Skeletal muscle tissue (tissue), 4 donors: Measurements from ENCODE around the gene WBP1L. TPM values are rescaled to one million over a fixed set of nuclear protein-coding genes. Genes with fewer than 3 reads are reported as not detected.
"Not testable (repeated sequence)": the region's sequence is repeated elsewhere in the genome, so short reads cannot be mapped to it uniquely, and the experiment has no call there.

Source experiments
- H3K27ac ChIP-seq: one replicate; pipeline ENCODE4 v1.7.0; 2013; ENCODE audit warnings: mild to moderate bottlenecking, low read depth, low read length, inconsistent platforms
- H3K27me3 ChIP-seq, 3 donors: one replicate each; pipeline ENCODE4 v1.7.0; 2013; ENCODE audit warnings: low read length in 3 of 3; ENCODE audit not compliant: control insufficient read depth in 3 of 3, insufficient read depth in 3 of 3
- H3K36me3 ChIP-seq, 3 donors: one replicate each; pipeline ENCODE4 v1.7.0; 2013; ENCODE audit warnings: low read length in 3 of 3; ENCODE audit not compliant: control insufficient read depth in 3 of 3, insufficient read depth in 3 of 3
- H3K4me1 ChIP-seq, 3 donors: one replicate each; pipeline ENCODE4 v1.7.0; 2013; ENCODE audit warnings: low read length in 3 of 3, mild to moderate bottlenecking in 3 of 3; ENCODE audit not compliant: control insufficient read depth in 3 of 3, insufficient read depth in 3 of 3
- H3K4me3 ChIP-seq, 3 donors: one replicate each; pipeline ENCODE4 v1.7.0; 2013; ENCODE audit warnings: low read length in 3 of 3
- H3K9ac ChIP-seq, 3 donors: one replicate each; pipeline ENCODE4 v1.7.0; 2013; ENCODE audit warnings: low read length in 3 of 3, mild to moderate bottlenecking in 3 of 3, moderate library complexity in 2 of 3, low read depth in 1 of 3
- H3K9me3 ChIP-seq, 3 donors: one replicate each; pipeline ENCODE4 v1.7.0; 2013; ENCODE audit warnings: low read length in 3 of 3; ENCODE audit not compliant: control insufficient read depth in 3 of 3
- total RNA-seq: library from RNA; depleted of rRNA; stranded (reverse); fragments of >200 nt; gene quantifications from one replicate; pipeline ENCODE4 v1.2.3, GENCODE V29; 2014
- donor health status: Osteomylitis.

Gene WBP1L
- total RNA-seq, 1 donor from 2014 or later = 24.0 TPM

DNA sequence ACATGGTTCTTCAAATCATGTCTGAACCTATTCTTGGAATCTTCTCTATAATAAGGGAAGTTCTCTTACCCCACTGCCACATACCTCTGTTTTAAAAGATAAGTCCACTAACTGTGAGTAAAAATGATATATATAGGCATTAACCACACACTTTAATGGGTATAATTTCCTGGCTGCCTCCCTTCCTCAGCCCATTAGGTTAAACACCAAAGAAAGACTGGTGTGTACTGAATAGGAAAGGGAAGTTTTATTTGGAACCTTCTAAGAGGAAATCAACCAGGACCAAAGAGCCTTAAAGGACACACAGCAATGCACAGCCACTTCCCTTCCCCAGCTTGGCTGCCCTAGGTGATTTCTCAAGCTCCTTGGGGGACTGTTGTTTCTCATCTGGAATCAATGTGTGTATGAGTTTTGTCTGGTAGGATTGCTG lies 5.0 kb upstream of the WBP1L start:
- H3K9me3 ChIP-seq = no peaks in the 10 kb centered on the region
- H3K4me3 ChIP-seq = no peak overlapping the region
- H3K36me3 ChIP-seq = peaks cover 3 to 7% (median 6%) of the 10 kb centered on the region in 3 donors
- H3K27ac ChIP-seq = no peak overlapping the region
- no peak overlapping the region for H3K9ac ChIP-seq
- no peaks in the 10 kb centered on the region for H3K27me3 ChIP-seq
- peaks cover 4 to 5% (median 5%) of the 10 kb centered on the region in 3 donors for H3K4me1 ChIP-seq

DNA sequence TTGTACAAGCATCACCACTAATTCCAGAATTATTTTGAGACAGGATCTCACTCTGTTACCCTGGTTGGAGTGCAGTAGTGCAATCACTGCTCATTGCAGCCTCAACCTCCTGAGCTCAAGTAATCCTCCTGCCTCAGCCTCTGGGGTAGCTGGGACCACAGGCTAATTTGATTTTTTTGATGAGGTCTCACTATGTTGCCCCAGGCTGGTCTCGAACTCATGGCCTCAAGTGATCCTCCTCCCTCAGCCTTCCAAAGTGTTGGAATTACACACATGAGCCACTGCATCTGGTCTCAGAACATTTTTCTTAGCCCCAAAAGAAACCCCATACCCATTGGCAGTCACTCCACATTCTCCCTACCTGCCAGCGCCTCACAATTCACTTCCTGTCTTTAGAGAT lies 3.5 kb upstream of the WBP1L start:
- H3K9ac ChIP-seq = no peak overlapping the region
- H3K9me3 ChIP-seq = no peaks in the 10 kb centered on the region
- peaks cover 16% of the 10 kb centered on the region in 3 donors for H3K4me1 ChIP-seq
- no peaks in the 10 kb centered on the region for H3K27me3 ChIP-seq
- H3K36me3 ChIP-seq = peaks cover 0 to 6% (median 3%) of the 10 kb centered on the region in 3 donors
- H3K4me3 ChIP-seq = no peak overlapping the region
- no peak overlapping the region for H3K27ac ChIP-seq

DNA sequence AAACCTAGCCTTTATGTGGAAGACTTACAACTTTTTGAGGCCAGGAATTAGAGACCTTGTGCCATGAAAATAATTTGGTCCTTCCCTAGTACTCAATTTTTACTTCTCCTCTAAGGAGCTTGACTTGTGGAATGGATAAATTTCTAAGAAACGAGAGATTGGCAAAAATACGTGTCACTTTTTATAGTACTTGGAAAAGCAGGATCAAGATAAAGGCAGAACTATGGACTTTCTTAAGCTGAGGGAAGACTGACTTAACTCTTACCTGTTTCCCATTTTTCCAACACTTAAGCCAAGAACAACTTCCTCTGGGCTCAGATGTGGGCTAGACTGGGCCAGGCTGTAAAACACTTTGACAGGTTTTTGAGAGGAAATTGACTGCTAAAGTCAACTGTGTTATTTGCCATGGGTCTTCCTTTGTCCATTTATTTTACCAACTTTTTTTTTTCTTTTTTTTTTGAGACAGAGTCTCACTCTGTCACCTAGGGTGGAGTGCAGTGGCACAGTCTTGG lies 2.0 kb upstream of the WBP1L start:
- peaks cover 19 to 24% (median 19%) of the 10 kb centered on the region in 3 donors for H3K4me1 ChIP-seq
- peaks cover 0 to 3% (median 2%) of the 10 kb centered on the region in 3 donors for H3K36me3 ChIP-seq
- no peak overlapping the region for H3K27ac ChIP-seq
- no peaks in the 10 kb centered on the region for H3K27me3 ChIP-seq
- no peaks in the 10 kb centered on the region for H3K9me3 ChIP-seq
- H3K9ac ChIP-seq = no peak overlapping the region
- no peak overlapping the region for H3K4me3 ChIP-seq

GRCh38 chr10:102742313-102742712 lies 1.4 kb upstream of the WBP1L start:
- not testable (repeated sequence) for H3K36me3 ChIP-seq, H3K9ac ChIP-seq, H3K9me3 ChIP-seq, H3K4me3 ChIP-seq, H3K27ac ChIP-seq, H3K27me3 ChIP-seq
- peaks cover 19 to 24% (median 19%) of the 10 kb centered on the region in 3 donors for H3K4me1 ChIP-seq

DNA sequence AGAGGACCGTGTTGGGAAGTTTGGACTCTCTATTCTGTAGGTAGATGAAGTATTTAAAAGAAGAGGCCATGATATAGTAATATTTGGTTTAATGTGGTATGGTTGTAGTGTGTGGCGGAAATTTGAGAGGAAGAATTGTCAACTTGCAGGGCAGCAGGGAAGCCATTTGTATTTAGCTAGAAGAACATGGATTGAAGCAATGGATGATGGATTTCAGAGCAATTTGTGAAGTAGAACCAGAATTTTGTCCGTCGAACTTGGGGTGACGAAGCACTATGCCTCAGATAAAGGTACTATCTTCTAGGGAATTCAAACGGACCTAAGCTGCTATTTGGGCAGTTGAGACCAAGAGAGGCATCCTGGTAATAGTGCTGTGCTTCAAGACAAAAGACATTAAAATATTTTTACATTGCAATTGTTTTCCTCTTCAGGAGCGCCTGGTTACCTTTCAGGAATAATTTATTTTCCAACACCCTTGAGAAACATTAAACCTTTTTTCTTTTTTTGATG lies 615 bp upstream of the WBP1L start:
- no peaks in the 10 kb centered on the region for H3K36me3 ChIP-seq
- H3K9ac ChIP-seq = no peak overlapping the region
- H3K27me3 ChIP-seq = no peaks in the 10 kb centered on the region
- H3K4me3 ChIP-seq = peak overlapping the region; percentile 47 to 63 (median 56)
- H3K4me1 ChIP-seq = peaks cover 19 to 24% (median 19%) of the 10 kb centered on the region in 3 donors
- H3K9me3 ChIP-seq = no peaks in the 10 kb centered on the region
- no peak overlapping the region for H3K27ac ChIP-seq

- peak overlapping the region; percentile 78 to 97 (median 93) for H3K9ac ChIP-seq
- H3K4me3 ChIP-seq = peak overlapping the region; percentile 86 to 98 (median 94)
- no peaks in the 10 kb centered on the region for H3K36me3 ChIP-seq
- H3K9me3 ChIP-seq = no peaks in the 10 kb centered on the region
- peaks cover 19 to 24% (median 19%) of the 10 kb centered on the region in 3 donors for H3K4me1 ChIP-seq
- no peaks in the 10 kb centered on the region for H3K27me3 ChIP-seq
- H3K27ac ChIP-seq = peak overlapping the region; percentile 89
Measured at GRCh38 chr10:102744374-102745051, 765 bp downstream of the WBP1L start.

GRCh38 chr10:102745157-102745556 lies 1.4 kb downstream of the WBP1L start:
- peak overlapping the region; percentile 89 for H3K27ac ChIP-seq
- peaks cover 19 to 24% (median 19%) of the 10 kb centered on the region in 3 donors for H3K4me1 ChIP-seq
- no peaks in the 10 kb centered on the region for H3K36me3 ChIP-seq
- no peaks in the 10 kb centered on the region for H3K27me3 ChIP-seq
- peak overlapping the region in 2 of 3 donors; percentile 86 to 94 for H3K4me3 ChIP-seq
- H3K9me3 ChIP-seq = no peaks in the 10 kb centered on the region
- peak overlapping the region in 2 of 3 donors; percentile 93 to 97 for H3K9ac ChIP-seq

DNA sequence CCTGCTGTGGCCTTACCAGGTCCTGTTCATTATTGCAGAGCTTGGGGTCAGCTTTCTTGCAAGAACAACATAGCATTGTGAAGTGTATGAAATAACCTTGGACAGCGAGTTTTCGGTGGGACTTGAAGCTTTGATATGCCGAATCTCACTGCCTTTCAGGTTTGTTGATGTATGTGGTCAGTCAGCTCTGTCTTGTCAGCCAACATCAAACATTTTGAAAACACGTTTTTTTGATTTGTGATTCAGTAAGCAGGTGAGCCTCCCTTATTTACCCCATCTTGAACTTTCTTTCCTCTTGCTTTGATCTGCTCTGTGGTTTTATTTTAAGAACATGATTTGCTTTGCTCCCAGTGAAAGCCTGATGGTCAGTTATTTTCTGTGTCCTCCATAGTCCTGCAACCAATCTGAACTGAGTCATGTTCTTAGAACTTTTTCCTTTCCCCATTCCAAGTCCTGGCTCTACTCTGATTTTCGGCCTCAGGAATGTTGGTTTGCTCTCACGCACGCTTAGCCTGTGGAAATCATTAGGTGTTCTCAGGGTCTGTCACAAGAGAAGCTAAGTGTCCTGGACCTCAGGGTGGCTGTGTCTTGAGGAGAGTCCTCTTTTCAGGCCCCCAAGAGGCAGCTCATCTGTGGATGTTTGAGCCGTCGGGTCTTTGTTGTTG lies 8.7 kb downstream of the WBP1L start:
- peaks cover 17 to 21% (median 20%) of the 10 kb centered on the region in 3 donors for H3K4me1 ChIP-seq
- peak overlapping the region; percentile 27 to 46 (median 36) for H3K4me3 ChIP-seq
- no peaks in the 10 kb centered on the region for H3K27me3 ChIP-seq
- H3K36me3 ChIP-seq = no peaks in the 10 kb centered on the region
- H3K9me3 ChIP-seq = no peaks in the 10 kb centered on the region
- peak overlapping the region; percentile 2 to 42 (median 5) for H3K9ac ChIP-seq
- peak overlapping the region; percentile 91 for H3K27ac ChIP-seq

DNA sequence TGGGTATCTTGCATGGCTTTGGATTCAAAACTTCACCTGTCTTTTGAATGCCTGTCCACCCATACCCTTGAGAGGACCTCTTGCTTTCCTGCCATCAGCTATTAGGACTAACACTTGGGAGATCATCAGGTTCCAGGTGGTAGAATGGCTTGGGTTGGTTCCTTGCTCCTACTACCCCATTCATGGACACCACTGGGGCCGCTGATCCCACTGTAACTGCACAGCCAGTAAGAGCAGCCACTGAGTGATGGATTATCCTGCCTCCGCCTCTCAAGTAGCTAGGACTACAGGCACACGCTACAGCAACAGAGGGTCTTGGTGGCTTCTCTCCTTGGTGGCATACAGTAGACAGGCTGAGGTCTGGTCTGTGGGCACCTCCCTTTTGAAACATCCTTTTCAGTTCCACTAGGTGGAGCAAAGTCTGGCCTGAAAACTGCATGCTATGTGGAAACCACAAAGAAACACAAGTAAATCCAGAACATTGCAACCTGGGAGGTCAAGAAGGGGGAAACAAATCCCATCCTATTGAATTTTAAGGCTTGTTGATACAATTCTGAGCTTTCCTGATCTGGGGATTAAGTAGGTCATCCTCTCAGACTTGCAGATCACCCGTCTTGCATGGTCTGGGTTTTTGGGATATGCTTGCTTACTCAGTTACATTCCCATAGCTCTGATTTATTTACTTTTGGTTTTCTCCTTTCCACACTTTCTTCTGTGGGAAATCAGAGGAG lies 9.4 kb downstream of the WBP1L start:
- Histone ChIP-seq H3K36me3 (no peaks in the 10 kb centered on the region), H3K9me3 (no peaks in the 10 kb centered on the region), H3K4me1 (peaks cover 17 to 21% (median 20%) of the 10 kb centered on the region in 3 donors), H3K4me3 (peak overlapping the region; percentile 27 to 46 (median 36)), H3K27me3 (no peaks in the 10 kb centered on the region), H3K9ac (peak overlapping the region in 2 of 3 donors; percentile 2 to 5), H3K27ac (peak overlapping the region; percentile 91)
